ENCODE results near the gene PYDC1. TPM values are rescaled to one million over a fixed set of nuclear protein-coding genes. Genes with fewer than 3 reads are reported as not detected.
"Not testable (repeated sequence)": the region's sequence is repeated elsewhere in the genome, so short reads cannot be mapped to it uniquely, and the experiment has no call there.

The PYDC1 gene
- total RNA-seq, 1 experiment from 2014 or later, result not detected

DNA sequence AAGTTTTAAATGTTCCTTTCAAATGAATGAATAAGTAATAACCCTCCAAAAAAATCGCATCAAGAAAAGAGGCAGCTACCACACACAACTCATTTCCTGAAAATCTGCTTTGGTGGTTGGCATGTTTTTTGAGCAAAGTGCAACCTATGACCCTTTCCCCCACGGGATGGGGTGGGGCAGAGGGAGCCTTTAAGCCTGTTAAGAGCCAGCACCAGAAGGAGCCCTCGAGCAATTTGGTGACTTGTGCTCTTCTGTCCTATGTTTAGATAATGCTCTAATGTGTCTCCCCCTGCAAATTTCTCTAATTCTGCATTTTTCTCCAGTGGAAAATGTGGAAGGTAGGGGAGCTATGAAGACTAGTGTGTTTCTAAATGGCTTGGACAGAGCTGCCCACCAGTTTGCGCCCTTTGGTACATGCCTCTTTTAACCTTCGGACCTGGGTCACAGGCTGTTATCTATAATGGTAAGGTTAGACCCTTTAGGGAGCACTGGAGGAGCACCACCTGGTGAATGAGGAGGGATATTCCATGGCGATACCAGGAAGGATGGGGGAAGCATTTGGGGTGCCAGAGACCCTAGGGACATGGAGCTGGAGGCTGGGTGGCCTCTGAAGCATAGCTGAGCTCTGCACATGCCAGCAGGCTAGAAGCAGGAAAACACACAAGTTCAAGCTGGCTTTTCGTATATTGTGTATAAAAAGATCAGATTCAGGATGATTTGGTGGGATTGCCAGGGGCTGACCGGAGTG lies 15.9 kb downstream of the PYDC1 start:
- in situ Hi-C loops (cut with HindIII; ENCODE audit: low pct_unique_long_range_greater_than_20kb, low sequenced_read_pairs), result no loop called here
- DNase-seq (ENCODE audit: low read depth, low spot score), result peak; percentile 47

GRCh38 chr16:31200111-31200510 lies 16.8 kb downstream of the PYDC1 start:
- in situ Hi-C loops (cut with HindIII; ENCODE audit: low pct_unique_long_range_greater_than_20kb, low sequenced_read_pairs); DNase-seq (ENCODE audit: low read depth, low spot score): not testable (repeated sequence)

DNA sequence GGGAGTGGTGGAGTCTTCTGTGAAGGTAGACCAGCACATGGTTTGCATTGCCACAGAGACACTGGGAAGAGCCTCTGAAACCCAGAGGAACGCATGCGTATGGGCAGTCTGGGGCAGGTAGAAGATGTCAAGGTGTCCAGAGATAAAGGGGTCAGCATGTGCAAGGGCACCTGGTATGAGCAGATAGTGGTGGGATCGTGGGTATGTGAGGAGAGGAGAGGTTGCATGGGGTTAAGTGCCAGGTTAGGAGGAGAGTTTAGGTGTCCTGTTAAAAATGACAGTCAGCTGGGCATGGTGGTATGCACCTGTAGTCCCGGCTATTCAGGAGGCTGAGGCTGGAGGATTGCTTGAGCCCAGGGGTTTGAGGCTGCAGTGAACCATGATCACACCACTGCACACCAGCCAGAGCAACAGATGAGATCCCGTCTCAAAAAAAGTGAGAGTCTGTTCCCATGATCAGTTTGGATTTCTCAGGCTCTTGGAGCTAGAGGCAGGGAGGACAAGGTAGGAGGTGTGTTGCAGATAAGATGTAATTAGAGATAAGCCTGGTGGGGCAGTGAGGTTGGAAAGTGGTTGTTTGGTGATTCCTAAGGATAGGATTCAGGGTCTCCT lies 17.4 kb downstream of the PYDC1 start:
- no peak for DNase-seq (ENCODE audit: low read depth, low spot score)
- in situ Hi-C loops (cut with HindIII; ENCODE audit: low pct_unique_long_range_greater_than_20kb, low sequenced_read_pairs), result no loop called here

DNA sequence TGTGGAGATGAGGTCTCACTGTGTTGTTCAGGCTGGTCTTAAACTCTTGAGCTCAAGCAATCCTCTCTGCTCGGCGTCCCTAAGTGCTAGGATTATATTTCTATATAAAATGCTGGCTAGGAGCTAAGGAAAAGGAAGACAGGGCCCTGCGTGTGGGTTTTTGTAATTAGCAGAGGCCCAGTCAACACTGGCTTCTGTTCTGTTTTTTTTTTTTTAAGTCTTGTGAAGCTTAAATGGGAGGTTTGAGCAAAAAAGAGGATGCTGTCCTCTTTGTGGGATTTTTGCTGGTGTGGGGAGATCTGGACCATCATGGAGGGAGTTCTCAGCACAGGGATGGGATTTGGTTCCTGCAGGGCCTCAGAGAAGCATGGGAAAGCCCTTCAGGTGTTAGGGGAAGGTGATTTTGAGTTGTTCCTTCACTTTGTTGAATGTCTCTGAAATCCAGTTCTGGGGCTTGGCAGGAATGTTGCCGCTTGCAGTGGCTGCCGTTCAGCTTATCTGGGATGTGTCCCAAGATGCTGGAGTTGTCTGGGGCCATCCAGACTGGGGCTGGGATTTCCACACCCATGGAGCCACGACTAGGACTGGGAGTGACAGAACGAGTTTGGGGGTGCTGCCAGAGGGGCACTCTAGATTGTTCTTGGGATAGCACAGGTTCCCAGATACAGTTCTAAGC lies 18.6 kb downstream of the PYDC1 start:
- in situ Hi-C loops (cut with HindIII; ENCODE audit: low pct_unique_long_range_greater_than_20kb, low sequenced_read_pairs), result no loop called here

DNA sequence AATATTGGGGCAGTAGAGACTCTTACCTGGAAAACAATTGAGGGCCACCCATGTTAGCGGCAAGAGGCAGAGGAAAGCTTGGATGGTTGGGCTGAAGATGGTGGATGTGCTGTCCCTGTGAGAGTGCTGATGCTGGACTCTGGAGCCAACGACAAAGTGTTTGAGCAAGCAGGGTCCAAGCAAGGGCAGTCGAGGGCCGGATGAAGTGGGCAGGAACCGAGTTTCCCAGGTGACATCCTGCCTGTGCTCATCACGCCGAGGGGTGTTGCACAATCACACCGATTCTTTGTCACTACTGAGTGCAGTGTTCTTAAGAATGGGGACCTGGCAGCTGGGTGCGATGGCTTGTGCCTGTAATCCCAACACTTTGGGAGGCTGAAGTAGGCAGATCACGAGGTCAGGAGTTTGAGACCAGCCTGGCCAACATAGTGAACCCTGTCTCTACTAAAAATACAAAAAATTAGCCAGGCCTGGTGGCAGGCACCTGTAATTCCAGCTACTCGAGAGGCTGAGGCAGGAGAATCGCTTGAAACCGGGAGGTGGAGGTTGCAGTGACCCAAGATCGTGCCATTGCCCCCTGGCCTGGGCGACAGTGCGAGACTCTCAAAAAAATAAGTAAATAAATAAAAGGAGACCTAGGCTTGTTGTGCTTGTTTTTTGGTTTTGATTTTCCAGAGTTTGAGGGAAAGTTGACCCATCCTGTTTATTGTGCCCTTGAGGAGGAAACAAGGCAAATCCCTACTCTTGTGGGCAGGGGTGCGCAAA lies 20.4 kb downstream of the PYDC1 start:
- no peak for DNase-seq (ENCODE audit: low read depth, low spot score)
- in situ Hi-C loops (cut with HindIII; ENCODE audit: low pct_unique_long_range_greater_than_20kb, low sequenced_read_pairs), result no loop called here

More for the DNA sequence above, 18.6 kb downstream of the PYDC1 start:
- no peak for DNase-seq (ENCODE audit: low read depth, low spot score)

- in situ Hi-C loops (cut with HindIII; ENCODE audit: low pct_unique_long_range_greater_than_20kb, low sequenced_read_pairs); DNase-seq (ENCODE audit: low read depth, low spot score): not testable (repeated sequence)
Observed at GRCh38 chr16:31195861-31196260, 21.1 kb downstream of the PYDC1 start.

DNA sequence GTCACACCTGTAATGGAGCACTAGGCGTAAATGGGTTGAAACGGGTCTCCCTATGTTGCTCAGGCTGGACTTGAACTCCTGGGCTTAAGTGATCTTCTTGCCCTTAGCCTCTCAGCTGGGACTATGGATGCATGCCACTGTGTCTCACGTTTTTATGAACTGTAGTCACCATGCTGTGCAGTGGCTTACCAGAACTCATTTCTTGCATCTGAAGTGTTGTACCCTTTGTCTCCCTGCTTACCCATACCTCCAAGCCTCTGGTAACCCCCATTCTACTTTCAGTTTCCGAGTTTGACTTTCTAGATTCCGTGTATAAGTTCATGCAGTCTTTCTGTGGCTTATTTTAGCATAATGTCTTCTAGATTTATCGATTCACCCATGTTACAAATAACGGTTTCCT lies 22.0 kb downstream of the PYDC1 start:
- no peak for DNase-seq (ENCODE audit: low read depth, low spot score)
- in situ Hi-C loops (cut with HindIII; ENCODE audit: low pct_unique_long_range_greater_than_20kb, low sequenced_read_pairs), result no loop called here

DNA sequence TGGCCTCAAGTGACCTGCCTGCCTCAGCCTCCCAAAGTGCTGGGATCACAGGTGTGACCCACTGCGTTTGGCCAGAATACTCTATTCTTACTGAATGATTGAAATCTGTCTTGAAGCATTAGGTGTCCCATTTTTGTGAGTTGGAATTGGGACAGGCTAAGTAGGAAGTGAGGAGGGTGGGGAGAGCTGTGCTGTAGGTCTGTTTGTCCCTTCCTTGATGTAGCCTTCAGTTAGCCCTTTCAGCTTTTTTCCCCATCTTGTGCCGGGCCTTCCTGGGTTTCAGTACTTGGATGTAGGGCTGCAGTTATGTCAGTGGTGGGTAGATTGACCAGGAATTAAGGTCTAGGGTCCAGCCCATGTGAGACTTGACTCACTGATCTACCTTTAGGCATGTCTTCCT lies 23.1 kb downstream of the PYDC1 start:
- in situ Hi-C loops (cut with HindIII; ENCODE audit: low pct_unique_long_range_greater_than_20kb, low sequenced_read_pairs), result no loop called here
- DNase-seq (ENCODE audit: low read depth, low spot score), result no peak

DNA sequence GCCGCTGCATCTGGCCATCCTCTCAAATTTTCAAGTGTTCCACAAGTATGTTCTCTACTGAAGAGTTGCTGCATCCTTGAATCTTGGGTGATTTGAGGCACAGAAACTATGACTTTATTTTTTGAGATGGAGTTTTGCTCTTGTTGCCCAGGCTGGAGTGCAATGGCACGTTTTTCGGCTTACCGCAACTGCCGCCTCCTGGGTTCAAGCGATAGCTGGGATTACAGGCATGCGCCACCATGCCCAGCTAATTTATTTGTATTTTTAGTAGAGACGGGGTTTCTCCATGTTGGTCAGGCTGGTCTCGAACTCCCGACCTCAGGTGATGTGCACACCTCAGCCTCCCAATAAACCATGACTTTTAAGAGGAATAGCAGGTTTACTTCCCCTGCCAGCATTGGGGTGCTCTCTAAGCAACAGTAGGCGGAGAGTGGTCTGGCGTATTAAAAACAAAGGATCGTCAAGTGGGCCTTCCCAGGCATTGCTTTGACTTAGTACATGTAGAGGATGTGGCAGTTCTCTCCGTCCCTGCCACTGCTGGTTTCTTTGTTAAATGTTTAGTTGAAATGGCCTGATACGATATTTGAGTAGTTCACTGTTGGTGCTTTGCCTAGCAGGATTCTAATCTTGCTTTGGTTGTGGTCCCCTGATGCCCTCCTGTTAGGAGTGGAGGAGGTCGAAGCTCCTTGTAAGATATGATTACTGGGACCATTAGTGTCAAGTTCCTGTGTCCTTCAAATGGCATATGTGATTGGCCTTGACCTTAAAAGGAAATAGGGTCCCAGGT lies 23.9 kb downstream of the PYDC1 start:
- in situ Hi-C loops (cut with HindIII; ENCODE audit: low pct_unique_long_range_greater_than_20kb, low sequenced_read_pairs), result no loop called here
- no peak for DNase-seq (ENCODE audit: low read depth, low spot score)

- no peak for DNase-seq (ENCODE audit: low read depth, low spot score)
- in situ Hi-C loops (cut with HindIII; ENCODE audit: low pct_unique_long_range_greater_than_20kb, low sequenced_read_pairs), result no loop called here
Observed at GRCh38 chr16:31191697-31192428, 25.1 kb downstream of the PYDC1 start.

DNA sequence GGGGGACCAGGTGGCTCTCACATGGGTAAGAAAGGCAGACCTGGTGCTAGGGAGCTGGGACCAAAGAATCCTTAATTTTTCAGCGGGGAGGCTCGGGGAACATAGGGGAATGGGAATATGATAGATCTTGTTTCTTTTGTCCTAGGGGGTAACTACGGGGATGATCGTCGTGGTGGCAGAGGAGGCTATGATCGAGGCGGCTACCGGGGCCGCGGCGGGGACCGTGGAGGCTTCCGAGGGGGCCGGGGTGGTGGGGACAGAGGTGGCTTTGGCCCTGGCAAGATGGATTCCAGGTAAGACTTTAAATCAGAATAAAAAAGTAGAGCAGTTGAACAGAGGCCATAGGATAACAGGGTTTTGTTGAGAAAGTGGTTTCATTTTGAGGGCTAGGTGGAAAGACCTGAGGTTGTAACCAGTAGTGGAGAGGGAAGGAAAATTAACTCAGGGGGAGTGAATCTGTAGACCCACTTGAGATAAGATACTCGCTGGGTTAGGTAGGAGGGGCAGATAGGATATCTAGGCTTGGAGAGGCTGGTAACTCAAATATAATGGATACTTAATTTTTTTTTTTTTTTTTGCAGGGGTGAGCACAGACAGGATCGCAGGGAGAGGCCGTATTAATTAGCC lies 26.0 kb downstream of the PYDC1 start:
- in situ Hi-C loops (cut with HindIII; ENCODE audit: low pct_unique_long_range_greater_than_20kb, low sequenced_read_pairs), result no loop called here

GRCh38 chr16:31190061-31190460 lies 26.9 kb downstream of the PYDC1 start:
- no peak for DNase-seq (ENCODE audit: low read depth, low spot score)
- in situ Hi-C loops (cut with HindIII; ENCODE audit: low pct_unique_long_range_greater_than_20kb, low sequenced_read_pairs), result no loop called here

More for the DNA sequence above, 26.0 kb downstream of the PYDC1 start:
- no peak for DNase-seq (ENCODE audit: low read depth, low spot score)

DNA sequence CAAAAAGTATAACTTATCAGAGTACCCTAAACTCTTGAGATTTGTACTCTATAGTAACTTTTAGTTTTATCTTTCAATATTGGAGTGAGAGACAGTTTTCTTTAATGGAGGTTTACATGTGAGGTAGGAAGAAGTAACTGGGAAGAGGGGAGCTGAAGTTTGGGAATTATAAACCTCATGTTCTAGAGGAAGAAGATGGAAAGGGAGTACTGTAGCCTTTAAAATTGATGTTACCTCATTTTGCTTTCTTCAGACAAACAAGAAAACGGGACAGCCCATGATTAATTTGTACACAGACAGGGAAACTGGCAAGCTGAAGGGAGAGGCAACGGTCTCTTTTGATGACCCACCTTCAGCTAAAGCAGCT lies 27.5 kb downstream of the PYDC1 start:
- in situ Hi-C loops (cut with HindIII; ENCODE audit: low pct_unique_long_range_greater_than_20kb, low sequenced_read_pairs), result no loop called here
- DNase-seq (ENCODE audit: low read depth, low spot score), result no peak

DNA sequence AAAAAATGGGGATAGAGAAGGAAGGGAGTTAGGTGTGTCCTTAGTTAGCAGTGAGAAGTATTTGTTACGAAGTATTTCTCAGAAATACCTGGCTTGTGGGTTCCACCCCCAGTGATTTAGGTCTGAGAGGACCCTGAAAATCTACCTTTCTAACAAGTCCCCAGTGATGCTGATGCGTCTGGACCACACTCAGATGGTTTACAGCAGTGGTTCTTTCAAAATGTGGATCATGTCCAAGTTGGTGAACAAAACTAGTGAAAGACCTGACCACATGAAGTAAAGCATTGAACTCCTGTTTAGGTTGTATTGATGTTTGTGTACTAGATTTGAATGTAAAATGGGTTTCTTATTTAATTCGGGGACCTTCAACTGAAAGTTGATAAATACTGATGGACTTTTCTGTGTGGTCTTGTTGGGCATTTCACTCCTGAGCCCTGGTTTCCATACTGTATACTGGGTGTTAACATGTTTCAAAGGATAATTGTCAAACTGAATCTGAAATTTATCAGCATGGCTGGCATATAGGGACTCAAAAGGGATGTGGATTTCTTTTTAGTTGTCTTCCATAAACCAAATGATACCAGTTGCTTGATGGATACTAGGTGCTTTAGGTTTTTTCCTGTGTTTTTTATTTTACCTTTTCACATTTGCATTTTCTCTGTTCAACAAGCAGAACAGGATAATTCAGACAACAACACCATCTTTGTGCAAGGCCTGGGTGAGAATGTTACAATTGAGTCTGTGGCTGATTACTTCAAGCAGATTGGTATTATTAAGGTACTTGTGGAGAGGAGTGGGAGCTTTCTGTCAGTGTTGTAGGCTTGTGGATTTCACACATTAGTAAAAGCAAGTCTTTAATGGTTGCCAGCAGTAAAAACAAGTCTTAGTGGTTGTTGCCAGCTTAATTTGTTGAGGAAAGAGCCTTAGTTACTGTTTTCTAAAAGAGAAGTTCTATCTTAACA lies 28.2 kb downstream of the PYDC1 start:
- DNase-seq (ENCODE audit: low read depth, low spot score), result no peak

GRCh38 chr16:31187808-31188189 lies 29.1 kb downstream of the PYDC1 start:
- no peak for DNase-seq (ENCODE audit: low read depth, low spot score)
- in situ Hi-C loops (cut with HindIII; ENCODE audit: low pct_unique_long_range_greater_than_20kb, low sequenced_read_pairs), result no loop called here

More for the DNA sequence above, 28.2 kb downstream of the PYDC1 start:
- in situ Hi-C loops (cut with HindIII; ENCODE audit: low pct_unique_long_range_greater_than_20kb, low sequenced_read_pairs), result no loop called here

Measured in SK-MEL-5 (cell line).